SK-N-SH (cell line): ENCODE data around the gene TRPM7. TPM values are rescaled to one million over a fixed set of nuclear protein-coding genes. Genes with fewer than 3 reads are reported as not detected.

Experiments used
- CTCF ChIA-PET: fragments of 300-600, 350-600 bp; formaldehyde crosslinking; extraction: SDS; loops from one replicate; lab custom pipeline; 2021; lab: Yijun Ruan, JAX
- POLR2A ChIA-PET: fragments of 350-600 bp; sonication (Branson Sonifier 250); formaldehyde crosslinking; extraction: SDS; loops from one replicate; lab custom pipeline; 2020; ENCODE audit warnings: antibody characterized with exemption, inconsistent platforms; lab: Yijun Ruan, JAX
- DNase-seq: peaks from one replicate; pipeline ENCODE4 v3.0.0; 2012
- H2AFZ ChIP-seq: fragments of 200-600 bp; sonication (generic); 2 replicates; pipeline ENCODE4 v1.8.1; 2016; ENCODE audit warnings: antibody characterized with exemption, mild to moderate bottlenecking, low read depth
- H3F3A ChIP-seq: fragments of 200-600 bp; sonication (generic); replicated peaks from 2 replicates; pipeline ENCODE3; 2016; ENCODE audit warnings: antibody characterized with exemption, mild to moderate bottlenecking; ENCODE audit not compliant: insufficient read depth
- H3K27ac ChIP-seq, 2 experiments: fragments of 200-500 bp in 1 of 2; fragments of 200-600 bp in 1 of 2; sonication (Bioruptor generic) in 1 of 2; sonication (generic), shearing (Covaris generic) in 1 of 2; 2 replicates each; pipeline versions ENCODE4 v1.5.1 to v1.6.1; 2014 to 2016; ENCODE audit warnings: low read depth in 2 of 2, inconsistent platforms in 1 of 2, low read length in 1 of 2, mild to moderate bottlenecking in 1 of 2, mixed read lengths in 1 of 2
- H3K27me3 ChIP-seq: fragments of 200-600 bp; sonication (generic), shearing (Covaris generic); 2 replicates; pipeline ENCODE4 v1.6.1; 2016; ENCODE audit warnings: mixed run types; ENCODE audit not compliant: insufficient read depth
- H3K36me3 ChIP-seq, 2 experiments: fragments of 200-500 bp in 1 of 2; fragments of 200-600 bp in 1 of 2; sonication (Bioruptor generic) in 1 of 2; sonication (generic) in 1 of 2; replicated peaks in 1 of 2; 2 replicates each; pipeline versions ENCODE3 to v1.5.1; 2014 to 2016; ENCODE audit warnings: low read length in 1 of 2, mild to moderate bottlenecking in 1 of 2; ENCODE audit not compliant: insufficient read depth in 2 of 2, control insufficient read depth in 1 of 2
- H3K4me1 ChIP-seq, 2 experiments: fragments of 200-500 bp in 1 of 2; fragments of 200-600 bp in 1 of 2; sonication (Bioruptor generic) in 1 of 2; sonication (generic), shearing (Covaris generic) in 1 of 2; 2 replicates each; pipeline versions ENCODE4 v1.5.1 to v1.6.1; 2014 to 2016; ENCODE audit warnings: low read depth in 1 of 2, low read length in 1 of 2, mixed run types in 1 of 2; ENCODE audit not compliant: insufficient read depth in 2 of 2, control insufficient read depth in 1 of 2
- H3K4me2 ChIP-seq: fragments of 200-600 bp; sonication (generic), shearing (Covaris generic); 2 replicates; pipeline ENCODE4 v1.6.1; 2017; ENCODE audit warnings: mixed run types
- H3K4me3 ChIP-seq, 2 experiments: fragments of 200-500 bp in 1 of 2; fragments of 200-600 bp in 1 of 2; sonication (Bioruptor generic) in 1 of 2; sonication (generic), shearing (Covaris generic) in 1 of 2; 2 replicates each; pipeline versions ENCODE4 v1.5.1 to v1.8.1; 2014 to 2016; ENCODE audit warnings: low read depth in 2 of 2, inconsistent platforms in 1 of 2, low read length in 1 of 2, mild to moderate bottlenecking in 1 of 2, mixed read lengths in 1 of 2, moderate library complexity in 1 of 2
- H3K79me2 ChIP-seq: fragments of 200-600 bp; sonication (generic); 2 replicates; pipeline ENCODE4 v1.8.1; 2017; ENCODE audit warnings: mild to moderate bottlenecking; ENCODE audit not compliant: insufficient read depth
- H3K9ac ChIP-seq: fragments of 200-600 bp; sonication (generic); 2 replicates; pipeline ENCODE4 v1.6.1; 2017; ENCODE audit warnings: mixed run types
- H3K9me2 ChIP-seq: fragments of 200-600 bp; sonication (generic); 2 replicates; pipeline ENCODE4 v1.6.1; 2017; ENCODE audit warnings: mixed run types
- H3K9me3 ChIP-seq: fragments of 200-600 bp; sonication (generic); 2 replicates; pipeline ENCODE4 v1.6.1; 2017; ENCODE audit warnings: mixed run types, mild to moderate bottlenecking, moderate library complexity
- H4K20me1 ChIP-seq: fragments of 200-600 bp; sonication (generic); 2 replicates; pipeline ENCODE4 v1.6.1; 2017; ENCODE audit warnings: mild to moderate bottlenecking, mixed run types; ENCODE audit not compliant: insufficient read depth
- ELF1 ChIP-seq: IDR thresholded peaks from 2 replicates; pipeline ENCODE4 v1.4.0; 2012
- EZH2phosphoT487 ChIP-seq: fragments of 200-600 bp; sonication (generic); IDR thresholded peaks from 2 replicates; pipeline ENCODE4 v1.6.1; 2017; ENCODE audit warnings: low read depth, mixed run types, mild to moderate bottlenecking, antibody characterized with exemption, moderate library complexity, borderline replicate concordance
- FOSL2 ChIP-seq: IDR thresholded peaks from 2 replicates; pipeline ENCODE4 v1.4.0; 2012; ENCODE audit warnings: low read depth, mild to moderate bottlenecking, moderate library complexity, borderline replicate concordance
- FOXJ3 ChIP-seq: sonication (generic); formaldehyde crosslinking; IDR thresholded peaks from 2 replicates; pipeline ENCODE4 v1.5.1; 2020; ENCODE audit warnings: mild to moderate bottlenecking, missing genetic modification reagents
- FOXM1 ChIP-seq: IDR thresholded peaks from 2 replicates; pipeline ENCODE4 v1.4.0; 2012; ENCODE audit warnings: low read depth, mild to moderate bottlenecking
- MAX ChIP-seq: IDR thresholded peaks from 2 replicates; pipeline ENCODE4 v1.4.0; 2012; ENCODE audit warnings: low read depth
- MEF2A ChIP-seq: IDR thresholded peaks from 2 replicates; pipeline ENCODE4 v1.4.0; 2012; ENCODE audit warnings: low read depth, borderline replicate concordance
- NRF1 ChIP-seq: IDR thresholded peaks from 2 replicates; pipeline ENCODE4 v1.6.1; 2012; ENCODE audit warnings: low read depth, mild to moderate bottlenecking, low read length
- RAD21 ChIP-seq: IDR thresholded peaks from 2 replicates; pipeline ENCODE4 v1.6.1; 2012; ENCODE audit warnings: mild to moderate bottlenecking, low read length
- RFX5 ChIP-seq: IDR thresholded peaks from 2 replicates; pipeline ENCODE4 v1.6.1; 2012; ENCODE audit warnings: mild to moderate bottlenecking, improper control_type of control experiment, low read length
- SMC3 ChIP-seq: IDR thresholded peaks from 2 replicates; pipeline ENCODE4 v1.6.1; 2012; ENCODE audit warnings: low read depth, low read length, improper control_type of control experiment
- TAF1 ChIP-seq: IDR thresholded peaks from 2 replicates; pipeline ENCODE4 v1.6.1; 2012; ENCODE audit warnings: low read depth, mild to moderate bottlenecking, low read length, moderate library complexity, borderline replicate concordance
- TEAD4 ChIP-seq: IDR thresholded peaks from 2 replicates; pipeline ENCODE4 v1.4.0; 2012; ENCODE audit warnings: mild to moderate bottlenecking, borderline replicate concordance; ENCODE audit not compliant: insufficient read depth
- USF1 ChIP-seq: IDR thresholded peaks from 2 replicates; pipeline ENCODE4 v1.4.0; 2012; ENCODE audit warnings: low read depth, borderline replicate concordance
- USF2 ChIP-seq: fragments of 150-350 bp; IDR thresholded peaks from 2 replicates; pipeline ENCODE4 v1.6.1; 2017; ENCODE audit warnings: antibody characterized with exemption, low read length, low read depth, borderline replicate concordance
- ZBTB33 ChIP-seq: IDR thresholded peaks from 2 replicates; pipeline ENCODE4 v1.4.0; 2012; ENCODE audit warnings: low read depth, borderline replicate concordance
- WGBS: methylation state at CpG from one replicate; pipeline ENCODE4 v1.1.6; 2017; ENCODE audit warnings: low lambda C conversion rate; 5-methylcytosine and 5-hydroxymethylcytosine counted together
- polyA plus RNA-seq, 3 experiments: library from polyadenylated mRNA; depleted of rRNA; stranded (reverse); fragments of >200 nt; gene quantifications; 2 replicates each; pipeline ENCODE4 v1.2.3, GENCODE V29; 2012

The TRPM7 gene
- polyA plus RNA-seq, 1 of the 3 experiments (the other 2 are of a cell fraction) = 5.1 TPM

- DNase-seq = no peak
- Histone ChIP-seq H3K9me2 (no peaks in the 10 kb centered on the region), H2AFZ (no peak overlapping the region), H3K36me3 (peaks cover 16 to 62% of the 10 kb centered on the region in 2 experiments), H3K79me2 (peaks cover 4% of the 10 kb centered on the region; the same call in 1 of the 2 replicates), H3K9ac (no peak overlapping the region), H3K4me2 (no peak overlapping the region), H3K27me3 (no peaks in the 10 kb centered on the region), H3F3A (no peaks in the 10 kb centered on the region), H3K4me3 (no peak overlapping the region), H3K9me3 (no peaks in the 10 kb centered on the region), H4K20me1 (no peaks in the 10 kb centered on the region), H3K4me1 (no peaks in the 10 kb centered on the region), H3K27ac (no peak overlapping the region)
- TF ChIP-seq USF1 (no peak), SMC3 (no peak), EZH2phosphoT487 (no peak), USF2 (no peak), FOXM1 (no peak)
- 98% methylated on average over 6 of the region's 6 CpGs for WGBS
- ChIA-PET CTCF (interaction anchor here (2.3 kb wide), 1 partner anchor 223 kb away, joined by 8 read pairs; no protein-coding TSS in a partner anchor), POLR2A (no interaction called here)
Measured at GRCh38 chr15:50653156-50653743, 33.3 kb downstream of the TRPM7 start.

GRCh38 chr15:50652671-50653070, 33.9 kb downstream of the TRPM7 start:
- H3K79me2 ChIP-seq = peaks cover 4% of the 10 kb centered on the region; the same call in 1 of the 2 replicates
- ChIA-PET POLR2A (no interaction called here), CTCF (interaction anchor here (1.3 to 2.3 kb wide), 2 partner anchors 30 to 224 kb away, joined by 4 to 8 read pairs; no protein-coding TSS in a partner anchor)
- H3K4me2 ChIP-seq = no peak overlapping the region
- H3K9ac ChIP-seq = no peak overlapping the region
- H3K27me3 ChIP-seq = no peaks in the 10 kb centered on the region
- H3K4me1 ChIP-seq = no peaks in the 10 kb centered on the region
- H3K36me3 ChIP-seq = peaks cover 19 to 64% of the 10 kb centered on the region in 2 experiments
- no peak overlapping the region for H3K4me3 ChIP-seq
- H3K9me3 ChIP-seq = no peaks in the 10 kb centered on the region
- no peak overlapping the region for H2AFZ ChIP-seq
- no peak overlapping the region for H3K27ac ChIP-seq
- TF ChIP-seq FOXM1 (no peak), RAD21 (no peak)
- no peaks in the 10 kb centered on the region for H3K9me2 ChIP-seq
- 100% methylated on average over 3 of the region's 3 CpGs for WGBS
- DNase-seq = no peak
- no peaks in the 10 kb centered on the region for H3F3A ChIP-seq
- no peaks in the 10 kb centered on the region for H4K20me1 ChIP-seq

GRCh38 chr15:50641318-50641717, 45.3 kb downstream of the TRPM7 start:
- no peaks in the 10 kb centered on the region for H3F3A ChIP-seq
- no peaks in the 10 kb centered on the region for H3K27me3 ChIP-seq
- no peak overlapping the region for H3K4me3 ChIP-seq
- H3K9me3 ChIP-seq = no peaks in the 10 kb centered on the region
- no peaks in the 10 kb centered on the region for H3K9me2 ChIP-seq
- CTCF ChIA-PET = no interaction called here
- 0 out of 2 replicates have a peak, but pooled peaks cover 4% of the 10 kb centered on the region for H4K20me1 ChIP-seq
- peaks cover 21 to 62% of the 10 kb centered on the region in 2 experiments for H3K36me3 ChIP-seq
- no peak overlapping the region for H3K9ac ChIP-seq
- 92% methylated on average over 2 of the region's 2 CpGs for WGBS
- H3K4me1 ChIP-seq = no peaks in the 10 kb centered on the region
- no peak for DNase-seq
- no peak overlapping the region for H3K27ac ChIP-seq
- POLR2A ChIA-PET = interaction anchor here (1.3 kb wide), 1 partner anchor 19 kb away, joined by 3 read pairs; no protein-coding TSS in a partner anchor
- H2AFZ ChIP-seq = no peak overlapping the region
- H3K79me2 ChIP-seq = peaks cover 25% of the 10 kb centered on the region
- H3K4me2 ChIP-seq = no peak overlapping the region
- TF ChIP-seq SMC3 = no peak
- TF ChIP-seq TEAD4 = no peak
- no peak for TF ChIP-seq RFX5
- no peak for TF ChIP-seq RAD21
- TF ChIP-seq NRF1 = no peak
- TF ChIP-seq ELF1 = no peak
- no peak for TF ChIP-seq USF1
- TF ChIP-seq FOSL2 = no peak
- no peak for TF ChIP-seq FOXJ3 (CRISPR knock-in tag)
- no peak for TF ChIP-seq TAF1
- no peak for TF ChIP-seq MAX
- no peak for TF ChIP-seq ZBTB33
- TF ChIP-seq MEF2A = no peak
